GM12873 (cell line): ENCODE data around the gene PPP1R37.

Source experiments
- TF ChIP-seq, protein P1 (sequence below): IDR thresholded peaks from 2 replicates; pipeline ENCODE4 v1.5.1; 2012; ENCODE audit warnings: low read depth, mild to moderate bottlenecking, moderate library complexity, low read length, control low read depth; ENCODE audit not compliant: insufficient read depth; ENCODE audit errors: missing control alignments

PPP1R37 gene

DNA sequence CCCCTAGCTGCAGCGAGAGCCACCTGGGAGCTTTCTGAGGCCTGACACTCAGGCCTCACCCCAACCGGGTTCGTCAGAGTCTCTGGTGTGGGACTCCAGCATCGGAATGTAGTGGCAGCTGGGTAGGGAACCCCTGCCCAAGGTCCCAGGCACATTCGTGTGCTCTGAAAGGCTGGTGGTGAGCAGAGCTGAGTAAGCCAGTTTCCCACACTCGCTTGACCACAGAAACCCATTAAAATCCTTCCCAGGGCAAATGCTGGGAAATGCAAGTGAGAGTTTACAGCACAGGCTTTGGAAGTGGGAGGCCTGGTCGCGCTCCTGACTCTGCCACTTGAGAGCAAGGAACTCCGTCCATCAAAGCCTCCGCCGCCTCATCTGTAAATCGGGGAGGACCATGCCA lies 80.8 kb downstream of the PPP1R37 start:
- TF ChIP-seq, protein P1, sequence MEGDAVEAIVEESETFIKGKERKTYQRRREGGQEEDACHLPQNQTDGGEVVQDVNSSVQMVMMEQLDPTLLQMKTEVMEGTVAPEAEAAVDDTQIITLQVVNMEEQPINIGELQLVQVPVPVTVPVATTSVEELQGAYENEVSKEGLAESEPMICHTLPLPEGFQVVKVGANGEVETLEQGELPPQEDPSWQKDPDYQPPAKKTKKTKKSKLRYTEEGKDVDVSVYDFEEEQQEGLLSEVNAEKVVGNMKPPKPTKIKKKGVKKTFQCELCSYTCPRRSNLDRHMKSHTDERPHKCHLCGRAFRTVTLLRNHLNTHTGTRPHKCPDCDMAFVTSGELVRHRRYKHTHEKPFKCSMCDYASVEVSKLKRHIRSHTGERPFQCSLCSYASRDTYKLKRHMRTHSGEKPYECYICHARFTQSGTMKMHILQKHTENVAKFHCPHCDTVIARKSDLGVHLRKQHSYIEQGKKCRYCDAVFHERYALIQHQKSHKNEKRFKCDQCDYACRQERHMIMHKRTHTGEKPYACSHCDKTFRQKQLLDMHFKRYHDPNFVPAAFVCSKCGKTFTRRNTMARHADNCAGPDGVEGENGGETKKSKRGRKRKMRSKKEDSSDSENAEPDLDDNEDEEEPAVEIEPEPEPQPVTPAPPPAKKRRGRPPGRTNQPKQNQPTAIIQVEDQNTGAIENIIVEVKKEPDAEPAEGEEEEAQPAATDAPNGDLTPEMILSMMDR: no peak

DNA sequence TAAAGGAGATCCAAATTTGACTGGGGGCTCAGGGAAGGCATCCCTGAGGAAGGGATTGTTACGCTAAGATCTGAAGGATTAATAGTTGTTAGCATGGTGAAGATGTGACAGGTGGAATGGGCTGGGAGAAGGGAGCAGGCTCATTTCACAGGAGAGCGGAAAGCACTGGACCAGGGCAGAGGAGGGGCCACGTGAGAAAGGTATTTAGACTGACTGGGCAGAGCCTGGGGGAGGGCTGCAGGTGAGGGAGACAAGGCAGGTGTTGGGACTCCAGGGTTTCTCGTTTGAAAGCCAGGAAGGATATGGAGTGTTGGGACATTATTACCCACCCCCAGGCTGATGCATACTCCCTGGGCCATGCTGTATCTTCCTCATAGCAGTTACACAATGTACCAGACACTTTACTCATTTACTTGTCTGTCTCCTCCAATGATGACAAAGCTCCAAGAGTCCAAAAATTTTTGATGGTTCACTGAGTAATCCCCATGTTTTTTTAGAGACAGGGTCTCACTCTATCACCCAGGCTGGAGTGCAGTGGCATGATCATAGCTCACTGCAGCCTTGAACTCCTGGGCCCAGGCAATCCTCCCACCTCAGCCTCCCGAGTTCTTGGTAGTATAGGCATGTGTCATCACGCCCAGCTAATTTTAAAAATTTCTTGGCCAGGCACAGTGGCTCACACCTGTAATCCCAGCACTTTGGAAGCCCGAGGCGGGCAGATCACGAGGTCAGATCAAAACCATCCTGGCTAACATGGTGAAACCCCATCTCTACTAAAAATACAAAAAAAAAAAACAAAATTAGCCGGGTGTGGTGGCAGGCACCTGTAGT lies 82.8 kb downstream of the PPP1R37 start:
- TF ChIP-seq, protein P1: no peak

DNA sequence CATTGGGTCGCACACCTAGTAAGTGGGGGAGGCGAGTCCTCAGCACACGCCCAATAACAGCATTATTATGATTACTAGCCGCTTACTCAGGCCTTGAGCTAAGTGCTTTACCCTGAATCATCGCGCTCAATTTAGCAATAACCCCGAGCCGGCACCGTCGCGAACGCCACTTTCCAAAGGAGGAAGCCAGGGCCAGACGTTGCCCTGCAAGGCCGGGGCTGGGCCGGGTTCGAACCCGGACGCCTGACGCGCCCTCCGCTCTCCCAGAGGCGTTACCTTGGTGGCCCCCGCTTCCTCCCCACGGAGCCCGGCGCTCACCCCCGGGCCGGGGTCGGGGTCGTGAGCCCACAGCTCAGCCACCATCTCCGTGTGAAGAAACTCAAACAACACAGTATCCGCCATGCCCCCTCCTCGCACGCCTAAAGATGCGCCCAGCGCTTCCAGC lies 84.9 kb downstream of the PPP1R37 start, which contains the start of gene TRAPPC6A:
TSS of gene TRAPPC6A (minus strand) at position 421 of the 445 bp plus-strand sequence. CDS start at position 402, 19 bp downstream.
- TF ChIP-seq, protein P1: no peak

DNA sequence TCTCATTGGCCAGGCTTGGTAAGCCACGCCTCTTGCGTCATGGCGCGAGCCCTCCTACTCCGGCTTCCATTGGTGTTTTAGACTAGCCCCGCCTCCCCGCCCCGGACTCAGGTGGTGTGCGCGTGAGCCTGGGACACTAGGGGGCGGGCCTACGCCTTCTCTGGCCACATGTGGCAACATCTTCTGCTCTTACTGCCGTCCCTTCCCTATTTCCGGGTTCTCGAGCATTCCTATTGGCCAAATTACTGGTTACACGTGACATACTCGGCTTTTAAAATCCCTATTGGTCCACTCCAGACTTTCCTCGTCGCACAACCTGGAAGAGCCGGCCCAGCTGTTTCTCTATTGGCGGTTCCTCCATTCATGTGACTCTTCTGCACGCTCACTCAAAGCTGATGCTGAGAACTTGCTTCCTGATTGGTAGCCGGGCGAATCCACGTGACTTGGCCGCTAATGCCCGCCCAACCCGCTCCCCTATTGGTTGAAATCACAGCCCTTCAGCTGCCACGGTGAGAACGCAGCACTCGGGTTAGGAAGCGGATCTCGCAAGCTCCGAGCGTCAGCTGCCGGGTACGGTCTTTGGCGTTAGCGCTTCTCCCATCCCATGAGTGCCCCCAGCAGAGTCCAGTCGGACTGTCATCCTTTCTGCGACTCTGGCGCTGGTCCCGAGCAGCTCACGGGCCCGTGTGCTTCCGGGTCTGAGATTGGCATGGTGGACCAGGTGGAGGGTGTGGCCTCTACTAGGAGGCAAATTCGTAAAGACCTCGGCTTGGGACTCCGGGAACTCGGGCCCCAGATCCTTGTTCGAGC lies 85.5 kb downstream of the PPP1R37 start, which contains the start of gene BLOC1S3:
TSS of gene BLOC1S3 (plus strand) at position 523 of the 810 bp plus-strand sequence. CDS start 513 bp downstream, outside the sequence.
- TF ChIP-seq, protein P1: peak; percentile 46

DNA sequence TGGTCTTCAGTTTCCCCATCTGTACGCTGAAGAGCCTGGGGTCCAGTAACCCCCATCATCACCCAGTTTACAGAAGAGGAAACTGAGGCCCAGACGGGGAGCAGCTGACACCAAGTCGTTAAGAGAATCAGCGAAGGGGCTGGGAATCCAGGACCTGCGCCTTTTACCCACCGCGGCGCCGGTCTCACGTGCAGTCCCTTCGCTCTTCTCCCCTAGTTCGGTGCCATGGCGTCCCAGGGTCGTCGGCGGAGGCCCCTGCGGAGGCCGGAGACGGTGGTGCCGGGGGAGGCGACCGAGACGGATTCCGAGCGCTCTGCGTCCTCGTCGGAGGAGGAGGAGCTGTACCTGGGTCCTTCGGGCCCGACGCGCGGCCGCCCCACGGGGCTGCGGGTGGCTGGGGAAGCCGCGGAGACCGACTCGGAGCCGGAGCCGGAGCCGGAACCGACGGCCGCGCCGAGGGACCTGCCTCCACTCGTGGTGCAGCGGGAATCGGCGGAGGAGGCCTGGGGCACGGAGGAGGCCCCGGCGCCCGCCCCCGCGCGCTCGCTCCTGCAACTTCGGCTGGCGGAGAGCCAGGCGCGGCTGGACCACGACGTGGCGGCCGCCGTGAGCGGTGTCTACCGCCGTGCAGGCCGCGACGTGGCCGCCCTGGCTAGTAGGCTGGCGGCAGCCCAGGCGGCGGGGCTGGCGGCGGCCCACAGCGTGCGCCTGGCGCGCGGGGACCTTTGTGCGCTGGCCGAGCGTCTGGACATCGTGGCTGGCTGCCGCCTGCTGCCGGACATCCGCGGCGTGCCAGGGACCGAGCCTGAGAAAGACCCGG lies 86.3 kb downstream of the PPP1R37 start:
- TF ChIP-seq, protein P1: no peak

DNA sequence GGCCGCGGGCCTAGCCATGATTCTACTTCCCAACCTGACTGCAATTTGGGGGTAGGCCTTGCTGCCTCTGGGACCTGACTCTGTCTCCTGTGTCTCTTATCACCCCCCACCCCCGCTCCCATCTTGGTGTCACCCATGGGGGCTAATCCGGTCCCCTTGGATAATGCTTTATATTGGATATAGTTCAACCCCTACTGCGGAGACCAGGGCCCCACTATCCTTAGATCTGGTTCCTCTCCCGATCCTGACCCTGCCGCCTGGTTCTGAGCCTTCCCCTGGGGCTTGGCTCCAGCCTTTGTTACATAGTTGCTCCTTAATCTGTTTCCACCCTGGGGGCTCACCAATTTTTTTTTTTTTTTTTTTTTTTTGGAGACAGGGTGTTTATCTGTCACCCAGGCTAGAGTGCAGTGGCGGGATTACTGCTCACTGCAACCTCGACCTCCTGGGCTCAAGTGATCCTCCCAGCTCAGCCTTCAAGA lies 87.0 kb downstream of the PPP1R37 start:
- TF ChIP-seq, protein P1: no peak
